K562 (cell line): ENCODE measurements around the gene MAP2K7. TPM values are rescaled to one million over a fixed set of nuclear protein-coding genes. Genes with fewer than 3 reads are reported as not detected.

Source experiments
- ATAC-seq: fragments of 200-7000 bp; cut with Tn5 transposase; 3 replicates; pipeline ENCODE4 v1.9.1; 2020; ENCODE audit warnings: moderate library complexity
- BruUV-seq: library from RNA; stranded (reverse); fragments of 400-500 nt; replicated peaks from 2 replicates; lab custom pipeline; 2021; lab: Mats Ljungman, UMichigan
- CTCF ChIA-PET: fragments of 300-600 bp; formaldehyde crosslinking; extraction: SDS; loops from one replicate; lab custom pipeline; 2021; ENCODE audit warnings: low intra/inter-chr PET ratio; lab: Yijun Ruan, JAX
- POLR2A ChIA-PET: fragments of 300-600, 350-650 bp; sonication (Branson Sonifier 250); formaldehyde crosslinking; extraction: SDS; loops from one replicate; lab custom pipeline; 2021; ENCODE audit warnings: antibody characterized with exemption, inconsistent platforms; lab: Yijun Ruan, JAX
- DNase-seq, 4 experiments: peaks; one replicate each; pipeline versions ENCODE4 v3.0.0 to v3.0.0-alpha.2; 2011 to 2018; ENCODE audit warnings: low spot score in 3 of 4, mixed read lengths in 3 of 4; ENCODE audit errors: extremely low read depth in 1 of 4
- FAIRE-seq: peaks from 2 replicates; lab custom pipeline; 2011; peaks lifted over from hg19 to GRCh38; lab: Jason Lieb, UNC
- H2AFZ ChIP-seq: 2 replicates; pipeline ENCODE4 v1.6.0; 2011; ENCODE audit warnings: low read depth, low read length, control low read depth, inconsistent platforms
- H3K27ac ChIP-seq: fragments of 200-600 bp; 3 replicates; pipeline ENCODE4 v1.8.0; 2011; ENCODE audit warnings: low read depth, mild to moderate bottlenecking, control low read depth, inconsistent platforms, low read length, moderate library complexity, mixed read lengths; ENCODE audit errors: extremely low read depth
- H3K27me3 ChIP-seq, 2 experiments: fragments of 300-600 bp in 1 of 2; 2 replicates in 1 of 2; 3 replicates in 1 of 2; pipeline versions ENCODE4 v1.6.0 to v1.8.0; 2011; ENCODE audit warnings: inconsistent platforms in 2 of 2, low read length in 2 of 2, mild to moderate bottlenecking in 1 of 2, mixed read lengths in 1 of 2, moderate library complexity in 1 of 2; ENCODE audit not compliant: control insufficient read depth in 2 of 2, insufficient read depth in 2 of 2
- H3K36me3 ChIP-seq: fragments of 300-600 bp; 3 replicates; pipeline ENCODE4 v1.8.0; 2011; ENCODE audit warnings: mild to moderate bottlenecking, low read length, inconsistent platforms; ENCODE audit not compliant: control insufficient read depth, insufficient read depth
- H3K4me1 ChIP-seq, 2 experiments: fragments of 200-600 bp in 1 of 2; replicated peaks in 1 of 2; 2 replicates in 1 of 2; 3 replicates in 1 of 2; pipeline versions ENCODE4 v1.5.1 to v1.8.0; 2011; ENCODE audit warnings: inconsistent platforms in 2 of 2, low read length in 2 of 2, mild to moderate bottlenecking in 1 of 2, mixed read lengths in 1 of 2, moderate library complexity in 1 of 2; ENCODE audit not compliant: control insufficient read depth in 2 of 2, insufficient read depth in 2 of 2
- H3K4me2 ChIP-seq: 2 replicates; pipeline ENCODE4 v1.6.1; 2011; ENCODE audit warnings: low read length, control low read depth, inconsistent platforms, mixed read lengths; ENCODE audit not compliant: insufficient read depth
- H3K4me3 ChIP-seq: fragments of 200-600 bp; sonication (generic), shearing (Covaris generic); 2 replicates; pipeline ENCODE4 v1.5.1; 2016; ENCODE audit warnings: control low read depth, inconsistent platforms
- H3K79me2 ChIP-seq: fragments of 200-600 bp; 3 replicates; pipeline ENCODE4 v1.8.0; 2011; ENCODE audit warnings: low read length, inconsistent platforms; ENCODE audit not compliant: control insufficient read depth, insufficient read depth
- H3K9ac ChIP-seq, 2 experiments: 2 replicates each; pipeline versions ENCODE4 v1.6.0 to v1.6.1; 2011; ENCODE audit warnings: low read depth in 2 of 2, low read length in 2 of 2, control low read depth in 1 of 2, inconsistent platforms in 1 of 2, mild to moderate bottlenecking in 1 of 2, mixed read lengths in 1 of 2; ENCODE audit not compliant: insufficient read depth in 1 of 2
- H3K9me1 ChIP-seq: one replicate; pipeline ENCODE4 v1.6.0; 2011; ENCODE audit warnings: inconsistent platforms, mild to moderate bottlenecking, low read length, moderate library complexity; ENCODE audit not compliant: control insufficient read depth, insufficient read depth
- H3K9me3 ChIP-seq: replicated peaks from 2 replicates; pipeline ENCODE4 v1.5.1; 2011; ENCODE audit warnings: low read depth, low read length, inconsistent platforms; ENCODE audit not compliant: control insufficient read depth, insufficient read depth
- H4K20me1 ChIP-seq: replicated peaks from 2 replicates; pipeline ENCODE4 v1.6.1; 2011; ENCODE audit warnings: low read length, inconsistent platforms, mixed read lengths; ENCODE audit not compliant: control insufficient read depth, insufficient read depth
- ARNT ChIP-seq, 2 experiments: fragments of 450-650 bp; IDR thresholded peaks; 2 replicates each; pipeline ENCODE4 v1.6.1; 2016; ENCODE audit warnings: mild to moderate bottlenecking in 1 of 2
- ATF7 ChIP-seq: fragments of 450-650 bp; IDR thresholded peaks from 2 replicates; pipeline ENCODE4 v1.7.1; 2014; ENCODE audit warnings: mild to moderate bottlenecking, moderate library complexity
- EWSR1 ChIP-seq: fragments of 450-650 bp; IDR thresholded peaks from 2 replicates; pipeline ENCODE4 v1.6.1; 2018; ENCODE audit warnings: borderline replicate concordance, mild to moderate bottlenecking, low read depth, moderate library complexity; ENCODE audit not compliant: partially characterized antibody
- JUN ChIP-seq, 2 experiments: sonication (generic) in 1 of 2; formaldehyde crosslinking in 1 of 2; IDR thresholded peaks; 2 replicates each; pipeline versions ENCODE4 v1.6.1 to v1.8.0; 2012 to 2022; ENCODE audit warnings: borderline replicate concordance in 2 of 2, mild to moderate bottlenecking in 2 of 2, improper control_type of control experiment in 1 of 2, low read depth in 1 of 2, low read length in 1 of 2, missing genetic modification reagents in 1 of 2
- KLF10 ChIP-seq: fragments of 250-450 bp; sonication (Bioruptor Pico); IDR thresholded peaks from 2 replicates; pipeline ENCODE4 v1.6.1; 2021; ENCODE audit warnings: matching md5 sums
- NFIC ChIP-seq: fragments of 450-650 bp; IDR thresholded peaks from 2 replicates; pipeline ENCODE4 v1.6.1; 2017; ENCODE audit warnings: mild to moderate bottlenecking, inconsistent platforms
- NR0B1 ChIP-seq: fragments of 450-650 bp; IDR thresholded peaks from one replicate; pipeline ENCODE4 v1.6.1; 2018; ENCODE audit warnings: mild to moderate bottlenecking, moderate library complexity; ENCODE audit not compliant: partially characterized antibody
- OTX1 ChIP-seq: fragments of 450-650 bp; formaldehyde crosslinking; IDR thresholded peaks from 2 replicates; pipeline ENCODE4 v1.4.0; 2022; ENCODE audit warnings: mild to moderate bottlenecking
- POLR2G ChIP-seq: fragments of 200-400 bp; formaldehyde crosslinking; IDR thresholded peaks from 2 replicates; pipeline ENCODE4 v1.6.1; 2017; ENCODE audit warnings: low read depth, mild to moderate bottlenecking, antibody characterized with exemption, low read length, moderate library complexity
- SRSF1 ChIP-seq: fragments of 200-400 bp; formaldehyde crosslinking; IDR thresholded peaks from 2 replicates; pipeline ENCODE4 v1.6.1; 2017; ENCODE audit warnings: mild to moderate bottlenecking, low read depth, low read length, moderate library complexity
- SRSF7 ChIP-seq: fragments of 200-400 bp; formaldehyde crosslinking; optimal IDR thresholded peaks from 2 replicates; pipeline ENCODE3; 2017; ENCODE audit warnings: mild to moderate bottlenecking, low read depth, low read length
- TCFL5 ChIP-seq: fragments of 250-450 bp; sonication (Bioruptor Pico); conservative IDR thresholded peaks from 2 replicates; pipeline ENCODE4 v1.6.1; 2021; ENCODE audit warnings: mild to moderate bottlenecking, moderate library complexity, matching md5 sums
- TRIM24 ChIP-seq, 2 experiments: fragments of 450-650 bp; IDR thresholded peaks; 2 replicates each; pipeline ENCODE4 v1.6.1; 2016
- ZKSCAN1 ChIP-seq: fragments of 150-350 bp; IDR thresholded peaks from 2 replicates; pipeline ENCODE4 v1.6.1; 2016; ENCODE audit warnings: low read depth, low read length
- ZNF57 ChIP-seq: fragments of 450-650 bp; formaldehyde crosslinking; IDR thresholded peaks from 2 replicates; pipeline ENCODE4 v1.4.0; 2020; ENCODE audit warnings: mild to moderate bottlenecking, moderate library complexity
- WGBS: fragments of 100-300 bp; shearing (Covaris generic); methylation state at CpG from one replicate; pipeline ENCODE4 v1.1.6; 2016; ENCODE audit warnings: low coverage, mixed read lengths; ENCODE audit not compliant: insufficient coverage; ENCODE audit errors: missing lambda C conversion rate; 5-methylcytosine and 5-hydroxymethylcytosine counted together
- in situ Hi-C: fragments of 300-500 bp; cut with MboI; formaldehyde crosslinking; loops from 4 replicates; pipeline ENCODE4 v1.15.0; 2018; ENCODE audit warnings: inconsistent platforms, mixed read lengths
- intact Hi-C: fragments of 100-400 bp; cut with micrococcal nuclease; formaldehyde crosslinking; loops from 2 replicates; pipeline ENCODE4 v1.14.2; 2022
- polyA plus RNA-seq, 8 experiments: library from polyadenylated mRNA; depleted of rRNA in 4 of 8; stranded (reverse) in 5 of 8; unstranded in 3 of 8; fragments of >200 nt; fragmentation: Nextera tagmentation in 2 of 8; fragmentation: Illumina TruSeq in 1 of 8; extraction: Ambion mirVana in 2 of 8; extraction: Trizol in 1 of 8; gene quantifications; 2 replicates each; pipeline versions ENCODE4 v1.2.1 to v1.2.3, GENCODE V29; 2011 to 2014; ENCODE audit warnings: inconsistent platforms in 1 of 8, missing spikeins in 1 of 8
- total RNA-seq, 7 experiments: library from RNA; depleted of rRNA in 6 of 7; stranded (reverse); fragments of >200 nt in 6 of 7; fragmentation: Illumina TruSeq in 2 of 7; extraction: Trizol in 2 of 7; gene quantifications; 2 replicates each; pipeline versions ENCODE4 v1.2.1 to v1.2.3, GENCODE V29; 2011 to 2021; ENCODE audit warnings: low replicate concordance in 1 of 7

Gene MAP2K7
- total and polyA plus RNA-seq, 9 of the 15 experiments (the other 6 are each of a cell fraction or from before 2014, with no cell fraction given) = 0.51 to 45.8 (median 14.1) TPM

GRCh38 chr19:7863971-7864689 lies 39.5 kb upstream of the MAP2K7 start:
- Histone ChIP-seq H3K9me3 (no peaks in the 10 kb centered on the region), H3K4me3 (no peak overlapping the region), H3K9ac (peak overlapping the region in 1 of 2 experiments; percentile 58; a peak in 1 of 4 replicates), H3K4me2 (no peak overlapping the region), H3K4me1 (peaks cover 10 to 83% of the 10 kb centered on the region in 2 experiments; a peak in 4 of 5 replicates), H3K27ac (no peak overlapping the region), H4K20me1 (no peaks in the 10 kb centered on the region), H3K36me3 (no peaks in the 10 kb centered on the region), H3K9me1 (peaks cover 6% of the 10 kb centered on the region), H2AFZ (no peak overlapping the region), H3K79me2 (no peaks in the 10 kb centered on the region), H3K27me3 (no peaks in the 10 kb centered on the region)
- BruUV-seq = no TSS peak
- FAIRE-seq (no peak), ATAC-seq (no peak), DNase-seq (no peak)
- intact Hi-C loops = no loop called here
- TF ChIP-seq KLF10 (CRISPR knock-in tag) = no peak
- peak; percentile 86 for TF ChIP-seq ZKSCAN1
- no peak for TF ChIP-seq ARNT (IDR thresholded peaks at IDR 0.05)
- CTCF ChIA-PET = no interaction called here
- POLR2A ChIA-PET = interaction anchor here (0.6 kb wide), 1 partner anchor 135 kb away, joined by 4 read pairs; no protein-coding TSS in a partner anchor
- 75% methylated on average over 17 of the region's 21 CpGs for WGBS
- in situ Hi-C loops = no loop called here

GRCh38 chr19:7864690-7865074 lies 39.0 kb upstream of the MAP2K7 start:
- 73% methylated on average over 13 of the region's 18 CpGs for WGBS
- BruUV-seq = no TSS peak
- TF ChIP-seq POLR2G (no peak), JUN (IDR thresholded peaks at IDR 0.05; ENCODE audit: borderline replicate concordance, low read depth, low read length) (no peak), JUN (CRISPR knock-in tag; IDR thresholded peaks at IDR 0.05; ENCODE audit: borderline replicate concordance) (no peak), NFIC (no peak), TRIM24 (IDR thresholded peaks at IDR 0.05) (no peak), EWSR1 (no peak), SRSF7 (no peak), TCFL5 (CRISPR knock-in tag) (no peak), ATF7 (no peak), OTX1 (no peak), ZNF57 (CRISPR knock-in tag) (no peak), NR0B1 (no peak), SRSF1 (no peak)

More at GRCh38 chr19:7864690-7865074, 39.0 kb upstream of the MAP2K7 start:
- Histone ChIP-seq H3K27ac (no peak overlapping the region), H3K9me3 (no peaks in the 10 kb centered on the region), H3K9me1 (peaks cover under 1% of the 10 kb centered on the region), H3K36me3 (no peaks in the 10 kb centered on the region), H3K4me1 (peaks cover 10 to 83% of the 10 kb centered on the region in 2 experiments; a peak in 4 of 5 replicates), H3K4me3 (no peak overlapping the region), H4K20me1 (no peaks in the 10 kb centered on the region), H3K4me2 (no peak overlapping the region), H2AFZ (no peak overlapping the region), H3K27me3 (no peaks in the 10 kb centered on the region), H3K79me2 (no peaks in the 10 kb centered on the region), H3K9ac (peak overlapping the region in 1 of 2 experiments; percentile 60; a peak in 1 of 4 replicates)
- in situ Hi-C loops = no loop called here
- CTCF ChIA-PET = no interaction called here
- no peak for FAIRE-seq
- DNase-seq = no peak
- no peak for ATAC-seq
- POLR2A ChIA-PET = interaction anchor here (1.7 kb wide), 1 partner anchor 26 kb away, joined by 4 read pairs; no protein-coding TSS in a partner anchor
- intact Hi-C loops = no loop called here
